Activated T-helper 1 cell treated with anti-CD3 and anti-CD28 coated beads, Interleukin-2, amount 50 U/mL, for 16 hours (primary cell): ENCODE results near the gene GRID1.

ENCODE experiments used
- DNase-seq, 2 donors: peaks; one replicate each; pipeline ENCODE4 v3.0.0-alpha.2; 2020; ENCODE audit warnings: low read depth in 1 of 2, low spot score in 1 of 2

GRID1 gene

DNA sequence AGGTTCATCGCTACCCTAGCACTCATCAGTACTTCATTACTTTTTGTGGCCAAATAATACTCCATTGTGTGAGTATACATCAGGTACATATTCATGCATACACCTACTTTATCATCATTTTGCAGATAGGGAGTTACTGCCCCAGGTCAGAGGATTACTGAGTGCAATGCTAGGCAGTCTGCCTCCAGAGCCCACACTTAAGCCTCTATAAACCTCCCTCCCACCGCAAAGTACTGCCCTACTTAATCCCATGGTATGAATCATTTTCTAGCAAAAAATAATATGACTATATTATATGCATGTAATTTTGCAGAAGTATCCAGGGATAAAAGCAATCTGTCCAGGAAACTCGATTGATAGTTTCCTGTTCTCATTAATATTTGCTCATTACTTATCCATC, 194.3 kb downstream of the GRID1 start:
- no peak for DNase-seq

DNA sequence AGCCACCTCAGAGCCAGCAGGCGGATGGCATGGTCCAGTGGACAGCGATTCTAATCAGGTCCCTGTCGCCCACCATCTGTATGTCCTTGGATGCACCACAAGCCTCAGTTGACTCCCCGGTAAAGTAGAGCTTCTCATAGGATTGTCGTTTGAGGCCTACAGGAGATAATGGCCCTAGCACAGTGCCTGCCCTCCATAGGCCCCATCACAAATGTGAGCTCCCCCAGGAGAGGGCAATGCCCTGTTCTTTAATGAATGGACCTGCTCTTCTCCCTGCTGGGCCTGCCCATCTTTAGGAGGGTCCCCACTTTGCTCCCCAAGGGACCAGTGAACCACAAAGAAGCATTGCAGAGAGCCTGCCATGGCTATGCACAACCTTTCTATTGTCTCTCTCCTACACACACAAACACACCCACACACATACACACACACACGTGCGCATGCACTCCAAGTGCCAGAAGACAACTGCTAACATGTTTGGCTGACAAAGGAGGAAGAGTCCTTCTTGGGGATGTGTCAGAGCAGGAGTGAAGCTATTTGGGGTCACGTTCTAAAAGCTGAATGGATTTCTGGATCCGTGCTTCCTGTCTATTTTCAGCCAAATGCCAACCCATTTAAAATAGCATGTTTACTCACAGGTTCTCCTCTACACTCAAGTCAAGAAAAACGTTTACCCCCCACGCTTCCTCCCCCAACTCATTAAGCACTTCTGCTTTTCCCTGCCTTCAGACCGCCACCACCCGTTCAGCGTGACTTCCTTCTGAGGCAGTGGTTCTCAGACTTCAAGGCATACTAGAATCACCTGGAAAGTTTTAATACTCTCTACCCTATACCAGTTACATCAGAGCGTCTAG, 196.1 kb downstream of the GRID1 start:
- DNase-seq, result no peak

DNA sequence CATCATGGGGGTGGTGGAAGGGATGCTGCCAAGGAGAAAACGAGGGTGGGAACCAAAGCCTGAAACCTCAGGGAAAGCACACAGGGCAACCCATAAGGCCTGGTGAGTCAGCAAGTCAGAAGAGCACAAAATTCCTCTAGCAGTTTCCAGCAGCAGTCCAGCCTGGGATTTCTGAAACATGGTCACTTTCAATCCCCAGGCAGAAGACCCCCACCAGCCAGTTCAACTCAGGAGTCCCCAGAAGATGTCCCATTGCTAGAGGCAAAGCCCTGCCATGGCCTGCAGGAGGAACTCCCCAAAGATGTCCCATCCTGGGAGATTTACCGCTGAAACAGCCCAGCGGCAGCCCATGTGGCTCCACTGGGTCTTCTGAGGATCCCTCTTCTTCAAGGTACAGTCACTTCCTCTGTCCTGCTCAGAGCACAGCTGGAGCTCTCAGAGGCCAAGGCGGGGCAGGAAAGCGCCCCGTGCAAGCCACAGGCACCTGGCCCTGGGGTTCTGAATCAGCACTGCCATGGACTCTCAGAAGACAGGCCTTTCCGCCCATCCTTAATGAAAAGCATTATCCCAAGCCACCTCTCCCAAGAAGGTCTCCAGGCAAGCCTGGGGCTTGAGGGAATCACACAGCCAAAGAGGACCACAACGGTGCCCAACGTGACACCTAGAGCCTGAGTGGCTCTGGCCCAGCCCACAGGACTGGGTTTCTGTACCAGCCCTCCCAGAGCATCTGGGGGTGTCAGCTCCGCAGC, 196.9 kb downstream of the GRID1 start:
- no peak for DNase-seq

DNA sequence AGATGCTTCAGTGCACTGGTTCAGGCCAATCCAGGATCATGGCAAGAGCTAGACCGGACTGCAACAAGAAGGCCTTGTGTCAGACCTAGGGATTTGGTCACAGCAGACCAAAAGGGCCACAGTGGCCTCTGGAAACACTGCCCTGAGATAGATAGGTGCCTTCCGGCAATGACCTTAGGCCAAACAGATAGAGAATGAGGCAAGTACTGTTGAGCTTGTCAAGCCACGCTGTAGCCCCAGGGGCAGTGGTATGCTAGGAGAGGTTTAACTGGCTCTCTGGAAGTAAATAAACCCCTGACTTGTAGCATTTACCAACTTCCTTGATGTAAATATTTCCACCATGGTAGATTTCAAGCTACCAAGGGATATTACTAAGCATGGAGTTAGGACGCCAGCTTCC, 197.5 kb downstream of the GRID1 start:
- DNase-seq, result no peak

DNA sequence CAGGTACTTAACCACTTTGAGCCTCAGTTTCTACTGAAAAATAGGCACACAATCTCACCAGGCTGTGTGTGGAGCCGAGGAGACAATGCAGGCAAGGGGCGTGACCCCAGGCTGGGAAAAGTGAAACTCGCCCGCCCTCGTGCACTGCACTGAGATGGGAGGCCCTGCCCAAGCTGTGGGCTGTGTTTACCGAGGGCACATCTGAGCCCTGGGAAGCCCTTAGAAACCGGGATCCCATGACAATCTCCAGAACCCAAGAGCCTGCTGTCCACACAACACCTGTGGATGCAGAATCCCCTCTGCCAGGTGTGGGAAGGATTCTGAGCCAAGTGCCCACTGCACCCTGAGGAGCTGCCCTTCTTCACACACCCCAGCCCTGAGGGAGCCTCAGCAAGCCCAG, 198.3 kb downstream of the GRID1 start:
- no peak for DNase-seq

DNA sequence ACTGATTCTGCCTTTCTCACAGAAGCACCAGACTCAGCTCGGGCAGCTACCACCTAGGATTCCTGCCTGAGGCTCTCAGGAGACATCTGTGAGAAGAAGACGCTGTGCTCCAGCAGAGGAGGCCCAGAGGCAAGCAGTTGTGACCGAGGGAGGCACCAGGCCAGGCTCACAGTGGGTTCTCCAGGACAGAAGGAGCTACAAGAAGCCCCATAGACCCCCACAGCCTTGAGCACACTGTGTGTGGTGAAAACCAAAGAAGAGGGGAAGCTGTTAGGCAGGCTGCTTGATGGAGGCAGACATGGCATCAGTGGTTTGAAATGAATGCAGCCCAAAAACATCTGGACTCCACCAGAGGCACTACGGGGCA, 198.8 kb downstream of the GRID1 start:
- no peak for DNase-seq

DNA sequence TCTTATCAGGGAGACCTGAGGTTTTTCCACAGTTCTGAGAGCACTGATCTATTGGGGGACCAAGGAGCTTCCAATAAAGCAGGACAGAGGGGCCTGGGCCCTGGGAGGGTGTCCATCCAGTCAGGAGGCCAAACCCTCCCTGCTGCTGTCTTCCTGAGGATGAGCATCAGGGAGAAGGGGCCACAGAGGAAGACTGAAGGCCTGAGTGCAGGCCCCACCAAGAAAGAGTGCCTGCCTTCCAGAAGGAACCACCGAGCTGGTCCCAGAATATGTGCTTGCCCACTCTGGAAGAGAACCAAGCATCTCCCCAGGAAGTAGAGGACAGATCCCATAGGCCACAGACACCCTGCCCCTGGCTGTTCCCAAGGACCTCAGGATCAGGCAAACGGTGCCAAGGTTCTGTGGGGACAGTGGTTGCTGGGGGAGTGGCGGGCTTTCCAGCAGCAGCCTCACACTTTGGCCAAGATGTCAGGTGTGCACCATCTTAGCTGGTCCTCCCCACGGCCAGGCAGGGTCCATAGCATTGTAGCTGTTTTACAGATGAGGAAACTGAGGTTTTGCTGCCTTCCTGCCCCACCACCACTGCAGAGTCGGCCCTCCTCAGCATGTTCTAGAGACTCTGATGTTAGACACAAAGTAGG, 199.4 kb downstream of the GRID1 start:
- no peak for DNase-seq

DNA sequence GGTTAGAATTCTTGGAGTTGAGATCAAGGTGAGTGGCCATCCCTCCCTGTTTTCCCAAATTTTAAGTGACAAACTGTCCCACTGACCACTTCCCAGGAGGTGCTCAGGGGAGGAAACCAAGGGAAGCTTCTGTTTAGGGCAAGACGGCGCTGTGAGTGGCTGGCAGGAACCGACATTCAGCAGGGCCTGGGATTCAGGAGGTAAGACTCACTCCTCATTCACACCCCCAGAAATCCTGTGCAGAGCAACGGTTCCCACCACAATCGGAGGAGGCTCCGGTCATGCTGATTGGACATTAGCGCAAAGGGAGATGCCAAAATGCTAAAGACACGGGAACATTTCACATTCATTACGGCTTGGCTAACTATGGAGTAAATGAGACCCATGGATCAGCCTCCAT, 200.9 kb downstream of the GRID1 start:
- no peak for DNase-seq

DNA sequence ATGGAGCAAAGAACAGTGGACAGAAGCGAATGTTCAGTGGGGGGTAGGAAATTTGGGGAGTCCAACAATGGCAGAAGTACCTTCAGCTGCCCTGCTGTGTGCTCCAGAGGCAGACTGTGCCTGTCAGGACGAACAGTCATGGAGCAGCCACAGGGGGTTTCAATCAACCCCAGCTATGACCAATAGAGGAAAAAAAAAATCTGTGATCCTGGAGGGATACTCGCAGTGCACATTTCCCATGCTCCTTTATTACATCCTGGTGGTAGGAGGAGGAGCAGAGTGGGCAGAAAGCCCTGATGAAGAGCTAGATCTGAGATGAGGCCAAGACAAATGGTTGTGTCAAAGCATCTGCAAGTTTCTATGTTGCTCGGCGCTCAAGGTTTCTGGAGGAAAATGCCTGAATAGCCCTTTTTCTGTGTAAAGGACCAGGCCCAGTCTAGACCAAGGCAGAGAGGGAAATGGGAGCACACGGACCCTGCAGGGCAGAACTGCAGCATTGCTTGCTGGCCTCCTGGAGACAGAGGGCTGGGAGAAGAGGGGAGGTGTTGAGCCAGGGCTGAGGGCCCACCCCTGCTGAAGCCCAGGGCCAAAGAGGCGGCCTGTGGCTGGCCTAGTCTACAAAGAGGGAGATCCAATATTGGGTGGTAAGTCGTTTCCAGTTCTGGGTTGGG, 201.5 kb downstream of the GRID1 start:
- DNase-seq, result no peak

DNA sequence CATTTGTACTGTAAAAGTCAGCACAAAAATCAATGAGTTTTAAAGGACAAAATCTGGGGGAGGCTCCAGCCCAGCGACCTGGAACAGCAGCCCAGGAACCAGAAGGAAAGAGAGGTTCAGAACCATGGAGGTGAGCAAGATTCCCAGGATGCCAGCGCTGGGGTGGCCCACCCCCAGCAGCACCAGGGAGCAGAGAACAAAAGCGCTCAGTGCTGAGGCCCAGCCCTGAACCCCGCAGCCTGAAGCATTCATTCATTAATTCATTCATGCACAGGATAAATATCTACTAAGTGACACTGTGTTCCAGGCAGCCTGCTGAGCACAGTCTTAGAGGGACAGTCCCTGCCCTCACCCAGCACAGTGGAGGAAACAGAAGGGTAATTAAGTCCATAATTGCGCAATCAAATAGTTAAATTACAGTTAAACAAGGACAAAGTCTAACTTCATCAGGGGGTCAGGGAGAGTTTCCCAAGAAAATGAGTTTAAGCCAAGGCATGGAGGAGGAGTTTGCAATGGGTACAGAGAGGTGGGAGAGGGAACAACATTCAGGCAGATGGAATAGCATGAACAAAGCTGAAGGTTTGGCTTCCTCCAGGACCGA, 202.3 kb downstream of the GRID1 start:
- DNase-seq, result no peak

DNA sequence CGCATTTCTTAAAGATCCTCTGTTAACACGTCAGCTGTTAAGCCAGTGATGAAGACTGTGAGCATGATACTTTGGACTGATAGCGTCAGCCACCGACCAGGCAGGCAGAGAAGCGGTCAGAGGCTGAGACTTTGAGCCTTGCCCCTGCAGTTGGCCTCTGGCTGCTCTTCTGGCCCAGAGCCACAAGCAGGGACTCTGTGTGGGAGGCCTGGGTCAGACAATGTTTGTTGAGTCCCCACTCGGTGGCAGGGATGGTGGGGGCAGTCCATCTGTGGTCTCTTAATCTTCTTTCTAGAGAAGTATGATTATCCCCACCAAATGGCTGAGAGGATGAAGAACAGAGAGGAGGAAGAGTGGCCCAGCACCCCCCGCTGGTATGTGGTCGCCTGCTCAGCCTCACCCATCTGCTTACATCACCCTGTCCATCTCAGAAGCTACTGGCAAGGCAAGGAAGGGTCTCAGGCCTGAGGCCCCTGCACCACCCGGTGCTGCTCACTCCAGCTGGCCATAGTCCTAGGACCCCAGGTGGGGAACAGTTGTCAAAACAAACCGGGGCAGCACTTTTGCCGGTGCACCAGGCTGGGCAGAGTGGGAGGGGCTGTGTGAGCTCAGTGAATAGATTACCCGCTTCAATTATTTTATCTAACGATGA, 202.9 kb downstream of the GRID1 start:
- DNase-seq, result no peak

DNA sequence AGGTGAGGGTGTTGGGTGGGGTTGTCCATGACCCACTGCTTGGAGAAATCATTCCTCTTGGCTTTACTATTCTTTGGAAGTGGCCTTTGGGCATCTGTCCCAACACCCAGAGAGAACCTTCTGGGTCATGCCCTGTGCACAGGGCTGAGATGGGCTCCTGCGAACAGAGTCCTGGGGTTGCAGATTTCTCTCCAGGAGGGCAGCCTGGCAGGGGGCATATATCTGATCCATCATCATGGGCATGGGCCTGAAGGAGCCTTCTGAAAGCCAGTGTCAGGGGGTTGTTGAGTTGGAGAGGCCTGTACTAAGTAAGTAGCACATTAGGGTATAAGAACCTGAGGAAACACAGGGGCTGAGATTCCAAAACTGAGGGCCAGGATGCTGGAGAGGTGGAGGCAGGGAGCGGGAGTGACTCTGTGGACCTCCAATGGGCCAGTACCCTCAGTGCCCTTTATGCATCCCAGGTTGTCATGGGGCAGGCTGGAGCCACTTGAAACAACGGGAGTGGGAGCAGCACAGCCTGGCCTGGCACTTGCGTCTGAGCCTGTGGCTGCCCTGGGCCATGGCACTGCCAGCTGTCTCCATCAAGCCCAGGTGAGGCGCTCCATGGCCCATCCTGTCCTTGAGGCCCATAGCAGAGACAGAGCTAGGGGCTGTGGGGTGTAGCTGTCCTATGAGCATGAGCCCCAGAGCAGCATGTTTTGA, 203.7 kb downstream of the GRID1 start:
- DNase-seq, result no peak

DNA sequence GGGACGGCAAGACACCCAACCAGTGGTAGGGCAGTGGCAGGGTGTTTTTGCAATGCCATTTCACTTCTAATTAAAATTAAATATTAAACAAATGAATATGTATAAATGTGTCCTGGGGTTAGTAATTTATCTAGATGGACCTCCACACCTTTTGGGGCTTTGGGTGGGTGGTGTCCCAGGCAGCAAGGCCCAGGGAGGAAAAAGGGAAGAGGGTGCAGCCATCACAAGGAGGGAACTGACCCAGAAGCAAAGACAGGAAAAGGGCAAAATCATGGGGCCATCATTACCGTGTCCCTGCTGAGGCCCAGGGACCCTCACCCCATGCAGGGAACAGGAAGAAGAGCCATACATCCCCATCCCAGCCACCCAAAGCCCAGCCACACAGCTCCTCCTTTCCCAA, 204.6 kb downstream of the GRID1 start:
- no peak for DNase-seq

DNA sequence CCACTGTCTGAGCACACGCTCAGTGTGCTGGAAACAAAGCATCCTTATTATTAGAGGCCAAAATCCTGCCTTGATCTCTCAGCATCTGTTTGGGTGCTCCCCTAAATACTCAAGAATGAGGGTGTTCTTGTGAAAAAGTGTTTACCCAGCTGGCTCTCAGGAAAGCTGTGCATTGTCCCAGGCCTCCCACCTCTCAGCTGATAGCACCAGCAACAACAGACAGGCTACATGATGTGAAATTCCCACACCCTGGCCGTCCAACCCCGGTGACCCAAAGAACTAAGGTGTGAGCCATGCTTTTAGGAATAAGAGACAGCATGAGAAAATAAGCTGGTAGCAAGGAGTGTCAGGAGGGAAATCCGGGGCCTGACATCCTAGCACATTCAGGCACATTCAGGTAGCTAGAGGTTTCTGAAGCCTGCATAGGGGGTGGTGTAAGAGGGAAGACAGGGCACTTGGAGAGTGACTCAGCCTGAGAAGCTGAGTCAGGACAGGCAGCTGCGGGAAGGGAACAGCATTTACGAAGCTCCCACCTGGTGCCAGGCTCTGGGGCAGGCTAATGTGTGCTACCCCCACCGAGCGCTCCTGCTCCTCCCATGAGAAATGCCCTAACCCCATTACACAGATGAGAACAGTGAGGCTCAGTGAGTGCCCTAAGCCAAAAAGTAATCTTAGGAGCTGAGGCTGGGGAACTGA, 205.6 kb downstream of the GRID1 start:
- DNase-seq, result no peak

DNA sequence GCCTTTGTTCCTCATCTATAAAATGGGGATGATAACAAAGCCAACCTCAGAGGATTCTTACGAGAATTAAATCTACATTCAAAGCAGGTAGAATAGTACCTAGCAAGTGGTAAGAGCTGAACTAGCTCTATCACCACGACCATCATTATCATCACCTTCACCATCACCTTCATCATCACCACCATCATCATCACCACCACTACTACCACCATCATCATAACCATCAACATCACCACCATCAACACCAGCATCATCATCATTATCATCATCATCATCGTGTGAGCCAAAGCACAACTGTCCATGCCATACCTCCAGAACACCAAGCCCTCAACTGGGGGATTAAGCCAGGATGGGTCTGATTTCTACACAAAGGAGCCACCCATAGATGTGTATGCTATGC, 206.8 kb downstream of the GRID1 start:
- no peak for DNase-seq

DNA sequence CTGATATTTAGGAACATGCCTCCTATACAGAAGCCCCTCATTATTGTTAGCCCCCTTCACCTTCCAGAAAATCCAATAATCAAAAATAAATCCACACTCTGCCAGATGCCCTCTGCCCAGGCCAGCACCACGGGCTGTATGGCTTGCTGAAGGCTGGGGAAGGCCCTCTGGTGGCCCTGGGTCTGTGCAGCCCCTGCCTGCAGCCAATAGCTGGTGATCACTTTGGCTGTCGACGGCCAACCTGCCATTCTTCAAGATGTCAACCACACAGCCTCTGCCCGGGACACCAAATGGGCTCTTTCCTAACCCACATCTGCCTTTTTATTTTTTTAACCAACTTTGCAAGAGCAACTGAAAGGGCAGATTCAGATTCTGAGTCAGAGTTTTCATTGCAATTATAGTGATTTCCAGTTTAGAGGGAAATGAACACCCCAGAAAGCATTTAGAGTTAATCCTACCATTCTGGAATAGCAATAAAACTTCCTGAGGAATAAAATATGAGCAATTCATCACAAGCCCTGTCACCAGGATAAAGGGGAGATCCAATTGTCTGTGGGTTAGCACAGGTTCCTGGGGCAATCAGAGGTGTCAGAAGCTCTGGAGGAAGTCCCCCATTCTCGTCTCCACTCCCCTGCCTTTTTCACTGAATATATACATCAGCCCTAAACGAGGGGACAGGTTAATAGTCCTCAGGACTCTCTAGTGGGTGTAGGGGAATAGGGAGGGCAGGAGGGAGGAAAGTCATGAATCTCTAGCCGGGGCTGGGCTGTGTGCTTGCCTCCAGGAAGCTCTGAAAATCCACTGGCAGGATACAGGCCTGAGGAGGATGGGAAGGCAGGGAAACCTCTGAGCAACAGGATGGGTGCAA, 211.3 kb downstream of the GRID1 start:
- DNase-seq, result no peak

DNA sequence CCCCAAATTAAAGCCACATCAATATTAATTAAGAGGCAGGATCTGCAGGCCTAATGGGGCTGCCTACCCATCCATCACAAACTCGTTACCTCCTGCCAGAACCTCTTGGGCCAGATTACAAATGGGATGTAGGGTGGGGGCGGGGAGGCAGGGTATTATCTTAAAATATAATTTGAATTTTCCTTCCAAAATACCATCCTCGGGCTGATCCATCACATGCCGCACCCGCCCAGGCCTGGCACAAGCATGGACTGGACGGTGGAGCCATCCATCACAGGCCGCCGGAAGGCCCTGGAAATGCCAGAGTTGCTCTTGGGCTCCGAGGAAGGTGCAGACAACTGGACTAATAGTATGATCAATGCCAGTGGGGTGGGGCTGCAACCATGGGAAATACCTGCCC, 212.8 kb downstream of the GRID1 start:
- no peak for DNase-seq

DNA sequence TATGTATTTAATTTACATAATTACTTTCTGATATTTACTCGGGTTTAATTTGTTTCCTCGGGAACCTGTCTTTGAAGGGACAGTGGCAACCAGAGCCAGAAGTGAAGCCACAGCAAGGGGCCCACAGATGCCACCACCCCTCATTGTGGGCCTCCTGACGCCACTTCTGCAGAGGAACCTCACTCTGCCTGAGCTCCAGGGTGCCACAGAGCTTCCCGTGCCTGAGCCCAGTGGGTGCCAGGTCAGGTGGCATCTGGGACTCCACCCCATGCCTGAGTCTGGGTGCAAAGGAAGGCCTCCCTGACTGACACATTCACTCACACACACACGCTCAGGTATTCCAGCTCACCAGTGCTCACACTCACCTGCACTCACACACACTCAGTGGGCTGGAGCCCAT, 213.7 kb downstream of the GRID1 start:
- DNase-seq, result no peak

DNA sequence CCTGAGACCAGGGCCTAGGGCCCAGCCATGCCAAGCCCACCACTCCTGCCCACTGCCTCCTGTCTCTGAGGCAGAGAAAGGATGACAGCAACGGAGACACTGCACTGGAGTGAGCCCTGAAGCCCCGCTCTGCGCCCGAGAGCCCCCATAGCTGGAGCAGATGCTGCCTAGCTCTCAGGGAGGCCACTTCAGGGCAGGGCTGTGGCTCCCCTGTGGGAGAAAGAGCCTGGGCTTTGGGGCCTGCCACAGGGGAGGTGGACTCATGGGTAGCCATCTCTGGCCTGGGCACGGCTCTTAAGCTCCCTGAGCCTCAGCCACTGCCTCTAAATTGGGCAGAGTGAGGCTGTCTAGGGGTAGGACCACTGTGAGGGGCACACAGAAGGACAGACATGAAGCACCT, 214.2 kb downstream of the GRID1 start:
- no peak for DNase-seq
